Endodermal cell (in vitro differentiated cells): ENCODE results near the gene LYSMD1. TPM values are rescaled to one million over a fixed set of nuclear protein-coding genes. Genes with fewer than 3 reads are reported as not detected.
A peak's percentile ranks its signal among the peaks of the same experiment; 100 is the strongest.

ENCODE experiments used
- DNase-seq: peaks from one replicate; pipeline ENCODE4 v3.0.0-alpha.2; 2017
- H3K27ac ChIP-seq: 2 replicates; pipeline ENCODE4 v1.5.1; 2013; ENCODE audit warnings: mild to moderate bottlenecking, low read depth, low read length, moderate library complexity
- H3K27me3 ChIP-seq: 2 replicates; pipeline ENCODE4 v1.6.1; 2013; ENCODE audit warnings: mild to moderate bottlenecking, low read length, moderate library complexity; ENCODE audit not compliant: insufficient read depth, control insufficient read depth, poor library complexity, severe bottlenecking
- H3K36me3 ChIP-seq: 2 replicates; pipeline ENCODE4 v1.7.0; 2013; ENCODE audit warnings: mild to moderate bottlenecking, low read length, moderate library complexity; ENCODE audit not compliant: control insufficient read depth, insufficient read depth
- H3K4me1 ChIP-seq: one replicate; pipeline ENCODE4 v1.7.0; 2013; ENCODE audit warnings: low read length; ENCODE audit not compliant: control insufficient read depth, insufficient read depth
- H3K4me3 ChIP-seq: 2 replicates; pipeline ENCODE4 v1.5.1; 2013; ENCODE audit warnings: mild to moderate bottlenecking, low read length, moderate library complexity
- H3K9ac ChIP-seq: 2 replicates; pipeline ENCODE4 v1.6.1; 2013; ENCODE audit warnings: mild to moderate bottlenecking, low read length, moderate library complexity; ENCODE audit not compliant: poor library complexity, severe bottlenecking; ENCODE audit errors: extremely low read depth
- H3K9me3 ChIP-seq: 2 replicates; pipeline ENCODE4 v1.6.1; 2013; ENCODE audit warnings: mild to moderate bottlenecking, low read length, moderate library complexity; ENCODE audit not compliant: control insufficient read depth
- H3K27ac Mint-ChIP-seq: 2 replicates; pipeline ENCODE4 v1.8.0; 2020; ENCODE audit warnings: mixed read lengths
- H3K27me3 Mint-ChIP-seq: 2 replicates; pipeline ENCODE4 v1.8.0; 2021; ENCODE audit warnings: mild to moderate bottlenecking, mixed read lengths; ENCODE audit not compliant: insufficient read depth
- H3K36me3 Mint-ChIP-seq: 2 replicates; pipeline ENCODE4 v1.8.0; 2020; ENCODE audit warnings: low read depth, mixed read lengths
- H3K4me1 Mint-ChIP-seq: 2 replicates; pipeline ENCODE4 v1.8.0; 2020; ENCODE audit warnings: mixed read lengths
- H3K4me3 Mint-ChIP-seq: 2 replicates; pipeline ENCODE4 v1.8.0; 2020; ENCODE audit warnings: mild to moderate bottlenecking, moderate library complexity, mixed read lengths
- H3K9me3 Mint-ChIP-seq: 2 replicates; pipeline ENCODE4 v1.8.0; 2020; ENCODE audit warnings: mild to moderate bottlenecking, mixed read lengths
- CTCF ChIP-seq: fragments of 200-600 bp; sonication (generic); conservative IDR thresholded peaks from 2 replicates; pipeline ENCODE4 v1.5.0; 2021; ENCODE audit warnings: antibody characterized with exemption, mild to moderate bottlenecking
- WGBS, 2 experiments: methylation state at CpG; one replicate each; pipeline versions ENCODE4 v1.1.5 to v1.1.7; 2013; ENCODE audit warnings: missing lambda C conversion rate in 2 of 2, mixed read lengths in 1 of 2; ENCODE audit not compliant: insufficient coverage in 1 of 2, insufficient read length in 1 of 2; 5-methylcytosine and 5-hydroxymethylcytosine counted together
- total RNA-seq, 2 donors: library from RNA; stranded (reverse); fragmentation: NEBNext Ultra II Directional in 1 of 2; extraction: Animal tissue kit (Norgen Biotek cat#: 25700) in 1 of 2; gene quantifications; 2 replicates in 1 of 2; 3 replicates in 1 of 2; pipeline ENCODE4 v1.2.1, GENCODE V29; 2021

LYSMD1 gene
- total RNA-seq, 2 donors from 2014 or later, result 9.1 to 13.0 TPM

- no peaks in the 10 kb centered on the region for H3K27me3 Mint-ChIP-seq
- no peak overlapping the region for H3K27ac Mint-ChIP-seq
- no peaks in the 10 kb centered on the region for H3K27me3 ChIP-seq
- peaks cover 4% of the 10 kb centered on the region for H3K4me1 Mint-ChIP-seq
- no peak overlapping the region for H3K9ac ChIP-seq
- H3K36me3 ChIP-seq, result peaks cover 56% of the 10 kb centered on the region
- H3K4me3 ChIP-seq, result no peak overlapping the region
- H3K4me3 Mint-ChIP-seq, result no peak overlapping the region
- H3K36me3 Mint-ChIP-seq, result peaks cover 55% of the 10 kb centered on the region
- TF ChIP-seq CTCF, result no peak
- H3K9me3 Mint-ChIP-seq, result no peaks in the 10 kb centered on the region
- WGBS, 2 experiments, result 85 to 93% methylated on average over 4 to 5 of the region's 6 CpGs
- no peaks in the 10 kb centered on the region for H3K4me1 ChIP-seq
- H3K27ac ChIP-seq, result no peak overlapping the region
- no peak for DNase-seq
- H3K9me3 ChIP-seq, result no peaks in the 10 kb centered on the region
Measured at GRCh38 chr1:151175041-151175741, 9.5 kb upstream of the LYSMD1 start.

- no peak for DNase-seq
- H3K36me3 ChIP-seq, result peaks cover 49% of the 10 kb centered on the region
- Mint-ChIP-seq H3K4me3 (no peak overlapping the region), H3K27me3 (no peaks in the 10 kb centered on the region), H3K9me3 (no peaks in the 10 kb centered on the region), H3K36me3 (peaks cover 48% of the 10 kb centered on the region), H3K4me1 (peaks cover 7% of the 10 kb centered on the region), H3K27ac (peak overlapping the region; percentile 93)
- WGBS, 2 experiments, result 84 to 93% methylated on average over 3 to 5 of the region's 5 CpGs
- no peaks in the 10 kb centered on the region for H3K27me3 ChIP-seq
- peaks cover 5% of the 10 kb centered on the region for H3K4me1 ChIP-seq
- no peak overlapping the region for H3K9ac ChIP-seq
- H3K9me3 ChIP-seq, result no peaks in the 10 kb centered on the region
- H3K4me3 ChIP-seq, result no peak overlapping the region
- H3K27ac ChIP-seq, result no peak overlapping the region
- TF ChIP-seq CTCF, result no peak
Measured at GRCh38 chr1:151171190-151171589, 5.5 kb upstream of the LYSMD1 start.

DNA sequence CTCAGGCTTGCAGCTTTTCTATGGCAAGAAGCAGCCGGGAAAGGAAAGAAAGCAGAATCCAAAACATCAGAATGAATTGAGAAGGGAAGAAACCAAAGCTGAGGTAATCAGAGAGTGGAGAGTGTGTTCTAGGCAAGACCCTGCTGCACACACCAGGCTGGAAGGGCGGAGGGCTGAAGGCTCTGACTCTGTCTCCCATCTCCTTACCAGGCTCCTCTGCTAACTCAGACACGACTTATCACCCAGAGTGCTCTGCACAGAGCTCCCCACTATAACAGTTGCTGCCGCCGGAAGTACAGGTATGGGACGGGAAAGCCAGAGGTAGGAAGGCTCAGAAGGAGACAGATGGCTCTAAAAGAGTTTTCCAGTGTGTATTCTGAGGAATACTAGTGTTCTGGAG lies 1.4 kb upstream of the LYSMD1 start:
- H3K4me3 ChIP-seq, result peak overlapping the region; percentile 95
- Mint-ChIP-seq H3K9me3 (no peaks in the 10 kb centered on the region), H3K4me1 (peaks cover 18% of the 10 kb centered on the region), H3K4me3 (peak overlapping the region; percentile 91), H3K36me3 (peaks cover 25% of the 10 kb centered on the region), H3K27me3 (no peaks in the 10 kb centered on the region), H3K27ac (no peak overlapping the region)
- no peaks in the 10 kb centered on the region for H3K9me3 ChIP-seq
- no peak for DNase-seq
- 91 to 96% methylated on average over 4 to 6 of the region's 6 CpGs for WGBS, 2 experiments
- H3K27me3 ChIP-seq, result no peaks in the 10 kb centered on the region
- peaks cover 5% of the 10 kb centered on the region for H3K4me1 ChIP-seq
- H3K36me3 ChIP-seq, result peaks cover 28% of the 10 kb centered on the region
- peak overlapping the region; percentile 70 for H3K9ac ChIP-seq
- no peak for TF ChIP-seq CTCF
- H3K27ac ChIP-seq, result no peak overlapping the region
